ENCODE data around the gene SLC12A8.

SLC12A8 gene

DNA sequence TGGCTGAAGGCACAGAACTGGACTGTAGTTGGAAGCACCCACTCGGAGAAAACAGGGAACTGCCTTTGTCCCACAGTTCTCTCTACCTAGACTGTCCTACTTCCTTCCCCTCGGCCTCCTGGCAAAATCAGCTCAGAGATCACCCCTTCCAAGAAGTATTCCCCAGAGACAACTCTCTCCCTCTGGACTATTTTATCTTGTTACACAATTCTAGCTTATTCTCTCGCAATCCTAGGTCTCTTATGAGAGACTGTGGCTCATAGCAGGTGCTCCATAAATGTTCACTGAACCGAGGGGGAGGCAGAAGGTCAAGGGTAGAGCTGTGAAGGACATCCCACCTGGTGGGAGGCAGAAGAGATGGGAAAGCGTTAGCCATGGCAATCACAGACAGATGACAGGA, 167.4 kb downstream of the SLC12A8 start:
- no peak overlapping the region for H3K14ac ChIP-seq (ENCODE audit: low read length)

DNA sequence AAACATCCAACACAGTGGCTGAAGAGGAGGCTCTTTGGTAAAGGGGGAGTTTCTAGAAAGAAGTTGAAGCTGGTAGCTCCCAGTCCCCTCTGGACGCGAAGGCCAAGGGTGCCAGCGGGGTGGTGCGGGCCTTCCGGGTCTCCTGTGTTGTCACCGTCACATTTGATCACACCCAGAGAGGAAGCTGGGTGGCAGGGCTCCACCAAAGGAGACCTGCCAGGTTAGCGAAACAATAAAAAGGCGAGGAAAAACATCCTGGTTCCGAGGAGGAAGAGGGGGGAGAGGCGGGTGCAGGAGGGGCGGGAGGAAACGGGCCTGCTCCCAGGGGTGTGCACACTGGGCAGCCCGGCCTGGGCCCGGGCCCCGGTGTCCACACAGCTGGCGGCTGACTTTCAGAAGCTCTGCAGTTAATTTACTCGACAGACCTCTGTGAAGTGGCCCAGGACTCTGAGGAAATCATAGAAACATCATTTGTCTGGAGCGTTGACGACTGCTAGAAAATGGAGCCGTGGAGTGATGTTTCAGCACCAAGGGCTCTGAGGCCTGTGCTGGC, 168.9 kb downstream of the SLC12A8 start:
- Histone ChIP-seq H2BK15ac (ENCODE audit: low read length) (no peak overlapping the region), H2AK5ac (ENCODE audit: low read depth, low read length) (peak overlapping the region; percentile 65), H3K4me3 (ENCODE audit: low read length in 2 of 2) (no peak overlapping the region), H3K4me2 (ENCODE audit: insufficient read depth, low read length, poor library complexity, severe bottlenecking) (no peak overlapping the region), H3K23ac (ENCODE audit: low read depth, low read length, poor library complexity) (no peak overlapping the region), H3K4ac (ENCODE audit: low read length) (no peak overlapping the region), H2BK5ac (ENCODE audit: low read length) (no peak overlapping the region), H2BK12ac (ENCODE audit: low read length) (no peak overlapping the region), H3K36me3 (replicated peaks in 1 of 2; ENCODE audit: control insufficient read depth in 2 of 2, insufficient read depth in 2 of 2, low read length in 2 of 2) (peaks cover 0 to 15% of the 10 kb centered on the region in 2 donors), H4K91ac (ENCODE audit: low read depth, low read length, poor library complexity) (no peak overlapping the region), H3K9ac (ENCODE audit: low read depth, low read length, poor library complexity) (no peak overlapping the region), H3K14ac (ENCODE audit: low read length) (no peak overlapping the region), H2AFZ (ENCODE audit: low read length) (no peak overlapping the region), H3K9me3 (replicated peaks in 1 of 2; ENCODE audit: control insufficient read depth in 2 of 2, insufficient read depth in 1 of 2, low read depth in 1 of 2, low read length in 2 of 2) (peaks cover 0 to 3% of the 10 kb centered on the region in 2 donors), H2BK120ac (ENCODE audit: low read depth, low read length) (no peak overlapping the region), H4K8ac (ENCODE audit: low read depth, low read length) (no peak overlapping the region), H3K4me1 (ENCODE audit: control insufficient read depth in 2 of 2, insufficient read depth in 1 of 2, low read depth in 1 of 2, low read length in 2 of 2) (peaks cover 34 to 38% of the 10 kb centered on the region in 2 donors), H3K79me1 (ENCODE audit: low read depth, low read length) (no peaks in the 10 kb centered on the region), H3K27me3 (ENCODE audit: control insufficient read depth in 3 of 3, insufficient read depth in 3 of 3, low read depth in 1 of 3, low read length in 3 of 3) (no peaks in the 10 kb centered on the region), H3K18ac (ENCODE audit: low read length) (peak overlapping the region; percentile 50), H3K27ac (replicated peaks; ENCODE audit: low read length) (peak overlapping the region; percentile 21)
- no peak for DNase-seq (ENCODE audit: low spot score)
- WGBS, 2 donors (ENCODE audit: extremely low coverage in 2 of 2, insufficient read length in 2 of 2, insufficient replicate concordance in 1 of 2) = no CpG with 5 or more reads among the region's 20 CpGs

More for the DNA sequence above, 167.4 kb downstream of the SLC12A8 start:
- no CpG with 5 or more reads among the region's 5 CpGs for WGBS, 2 donors (ENCODE audit: extremely low coverage in 2 of 2, insufficient read length in 2 of 2, insufficient replicate concordance in 1 of 2)
- Histone ChIP-seq H4K8ac (ENCODE audit: low read depth, low read length) (no peak overlapping the region), H3K4me1 (ENCODE audit: control insufficient read depth in 2 of 2, insufficient read depth in 1 of 2, low read depth in 1 of 2, low read length in 2 of 2) (peaks cover 23 to 29% of the 10 kb centered on the region in 2 donors), H3K9me3 (replicated peaks in 1 of 2; ENCODE audit: control insufficient read depth in 2 of 2, insufficient read depth in 1 of 2, low read depth in 1 of 2, low read length in 2 of 2) (peaks cover 0 to 3% of the 10 kb centered on the region in 2 donors), H3K79me1 (ENCODE audit: low read depth, low read length) (no peaks in the 10 kb centered on the region), H4K91ac (ENCODE audit: low read depth, low read length, poor library complexity) (no peak overlapping the region), H2BK12ac (ENCODE audit: low read length) (no peak overlapping the region), H3K4me3 (ENCODE audit: low read length in 2 of 2) (no peak overlapping the region), H3K23ac (ENCODE audit: low read depth, low read length, poor library complexity) (no peak overlapping the region), H2BK120ac (ENCODE audit: low read depth, low read length) (no peak overlapping the region), H3K18ac (ENCODE audit: low read length) (no peak overlapping the region), H3K9ac (ENCODE audit: low read depth, low read length, poor library complexity) (no peak overlapping the region), H3K4ac (ENCODE audit: low read length) (no peak overlapping the region), H3K36me3 (replicated peaks in 1 of 2; ENCODE audit: control insufficient read depth in 2 of 2, insufficient read depth in 2 of 2, low read length in 2 of 2) (peaks cover 0 to 20% of the 10 kb centered on the region in 2 donors), H3K27ac (replicated peaks; ENCODE audit: low read length) (no peak overlapping the region), H3K4me2 (ENCODE audit: insufficient read depth, low read length, poor library complexity, severe bottlenecking) (no peak overlapping the region), H3K27me3 (ENCODE audit: control insufficient read depth in 3 of 3, insufficient read depth in 3 of 3, low read depth in 1 of 3, low read length in 3 of 3) (no peaks in the 10 kb centered on the region), H2BK15ac (ENCODE audit: low read length) (no peak overlapping the region), H2AFZ (ENCODE audit: low read length) (no peak overlapping the region), H2AK5ac (ENCODE audit: low read depth, low read length) (no peak overlapping the region), H2BK5ac (ENCODE audit: low read length) (no peak overlapping the region)
- no peak for DNase-seq (ENCODE audit: low spot score)

DNA sequence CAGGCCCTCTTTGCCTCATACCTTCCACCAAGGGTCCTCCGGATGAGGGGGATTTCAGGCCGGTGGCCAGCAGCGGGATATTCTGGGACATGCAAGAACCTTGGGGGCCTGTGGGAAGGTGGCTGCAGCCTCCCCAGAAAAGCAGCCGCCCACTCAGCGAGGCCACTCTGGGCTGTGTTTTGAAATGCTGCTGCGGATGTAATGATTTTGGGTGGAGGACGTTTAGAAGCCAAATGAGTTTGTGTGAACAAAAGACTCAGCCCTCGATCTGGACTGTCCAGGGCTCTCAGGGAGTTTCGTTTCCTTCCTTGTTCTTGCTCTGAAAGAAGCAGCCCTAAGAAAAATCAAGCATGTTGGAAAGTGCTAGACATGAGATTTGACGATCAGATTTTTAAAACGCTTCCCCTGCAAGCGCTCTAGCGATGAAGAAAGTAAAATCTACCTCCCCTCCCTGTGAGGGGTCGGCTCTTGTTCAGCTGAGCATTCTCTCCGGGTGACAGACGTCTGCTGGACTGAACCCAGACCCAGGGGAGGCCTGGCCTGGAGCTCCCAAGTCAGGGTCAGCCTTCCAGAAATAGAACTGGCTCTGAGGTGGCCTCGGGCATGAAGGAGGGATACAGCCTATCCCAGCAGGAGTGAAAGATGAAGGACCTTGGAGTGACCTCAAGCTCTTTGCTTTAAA, 169.7 kb downstream of the SLC12A8 start:
- Histone ChIP-seq H2BK5ac (ENCODE audit: low read length) (peak overlapping the region; percentile 22), H2BK15ac (ENCODE audit: low read length) (peak overlapping the region; percentile 16), H3K4me2 (ENCODE audit: insufficient read depth, low read length, poor library complexity, severe bottlenecking) (no peak overlapping the region), H4K8ac (ENCODE audit: low read depth, low read length) (no peak overlapping the region), H2BK12ac (ENCODE audit: low read length) (no peak overlapping the region), H3K4me1 (ENCODE audit: control insufficient read depth in 2 of 2, insufficient read depth in 1 of 2, low read depth in 1 of 2, low read length in 2 of 2) (peaks cover 38 to 42% of the 10 kb centered on the region in 2 donors), H3K23ac (ENCODE audit: low read depth, low read length, poor library complexity) (no peak overlapping the region), H3K9me3 (replicated peaks in 1 of 2; ENCODE audit: control insufficient read depth in 2 of 2, insufficient read depth in 1 of 2, low read depth in 1 of 2, low read length in 2 of 2) (peaks cover 0 to 3% of the 10 kb centered on the region in 2 donors), H2AK5ac (ENCODE audit: low read depth, low read length) (no peak overlapping the region), H3K9ac (ENCODE audit: low read depth, low read length, poor library complexity) (no peak overlapping the region), H3K27ac (replicated peaks; ENCODE audit: low read length) (peak overlapping the region; percentile 31), H3K27me3 (ENCODE audit: control insufficient read depth in 3 of 3, insufficient read depth in 3 of 3, low read depth in 1 of 3, low read length in 3 of 3) (no peaks in the 10 kb centered on the region), H2AFZ (ENCODE audit: low read length) (peak overlapping the region; percentile 15), H4K91ac (ENCODE audit: low read depth, low read length, poor library complexity) (no peak overlapping the region), H3K79me1 (ENCODE audit: low read depth, low read length) (no peaks in the 10 kb centered on the region), H3K4me3 (ENCODE audit: low read length in 2 of 2) (no peak overlapping the region), H2BK120ac (ENCODE audit: low read depth, low read length) (no peak overlapping the region), H3K14ac (ENCODE audit: low read length) (no peak overlapping the region), H3K36me3 (replicated peaks in 1 of 2; ENCODE audit: control insufficient read depth in 2 of 2, insufficient read depth in 2 of 2, low read length in 2 of 2) (peaks cover 0 to 12% of the 10 kb centered on the region in 2 donors), H3K4ac (ENCODE audit: low read length) (no peak overlapping the region), H3K18ac (ENCODE audit: low read length) (peak overlapping the region; percentile 91)
- no peak for DNase-seq (ENCODE audit: low spot score)
- no CpG with 5 or more reads among the region's 17 CpGs for WGBS, 2 donors (ENCODE audit: extremely low coverage in 2 of 2, insufficient read length in 2 of 2, insufficient replicate concordance in 1 of 2)

Measured in neuronal stem cell (in vitro differentiated cells).